IMR-90 (cell line): ENCODE data around the gene KDM5A. TPM values are rescaled to one million over a fixed set of nuclear protein-coding genes. Genes with fewer than 3 reads are reported as not detected.

ENCODE experiments used
- ATAC-seq: fragments of 200-7000 bp; cut with Tn5 transposase; 2 replicates; pipeline ENCODE4 v1.9.1; 2020; ENCODE audit warnings: low read depth, mild to moderate bottlenecking, moderate library complexity
- BruUV-seq: library from RNA; stranded (reverse); fragments of 400-500 nt; replicated peaks from 2 replicates; lab custom pipeline; 2021; lab: Mats Ljungman, UMichigan
- CTCF ChIA-PET: fragments of 300-600 bp; formaldehyde crosslinking; extraction: SDS; loops from one replicate; lab custom pipeline; 2021; ENCODE audit warnings: antibody characterized with exemption; lab: Yijun Ruan, JAX
- POLR2A ChIA-PET: fragments of 300-600 bp; sonication (Branson Sonifier 250); formaldehyde crosslinking; loops from one replicate; lab custom pipeline; 2022; ENCODE audit warnings: antibody characterized with exemption; ENCODE audit not compliant: unreplicated experiment; lab: Charles Lee
- DNase-seq: peaks from one replicate; pipeline ENCODE4 v3.0.0; 2013
- H2AFZ ChIP-seq: replicated peaks from 2 replicates; pipeline ENCODE3; 2013; ENCODE audit warnings: low read length, mild to moderate bottlenecking; ENCODE audit not compliant: poor library complexity
- H2AK5ac ChIP-seq: 2 replicates; pipeline ENCODE4 v1.6.1; 2013; ENCODE audit warnings: low read depth, low read length, inconsistent platforms
- H2AK9ac ChIP-seq: replicated peaks from 2 replicates; pipeline ENCODE3; 2013; ENCODE audit warnings: mild to moderate bottlenecking, low read depth, low read length, moderate library complexity; ENCODE audit not compliant: poor library complexity
- H2BK120ac ChIP-seq: 2 replicates; pipeline ENCODE4 v1.6.1; 2013; ENCODE audit warnings: low read depth, low read length, inconsistent platforms
- H2BK15ac ChIP-seq: 3 replicates; pipeline ENCODE4 v1.6.1; 2013; ENCODE audit warnings: low read depth, low read length, inconsistent platforms
- H2BK20ac ChIP-seq: 2 replicates; pipeline ENCODE4 v1.6.1; 2013; ENCODE audit warnings: low read depth, mild to moderate bottlenecking, inconsistent platforms, low read length, moderate library complexity
- H2BK5ac ChIP-seq: 2 replicates; pipeline ENCODE4 v1.6.1; 2013; ENCODE audit warnings: mild to moderate bottlenecking, low read depth, low read length, inconsistent platforms; ENCODE audit not compliant: poor library complexity, severe bottlenecking
- H3K14ac ChIP-seq: replicated peaks from 2 replicates; pipeline ENCODE4 v1.6.1; 2013; ENCODE audit warnings: low read depth, low read length, inconsistent platforms
- H3K18ac ChIP-seq: 2 replicates; pipeline ENCODE4 v1.6.1; 2013; ENCODE audit warnings: low read depth, low read length, control low read depth
- H3K23ac ChIP-seq: 2 replicates; pipeline ENCODE4 v1.6.1; 2013; ENCODE audit warnings: low read depth, low read length, inconsistent platforms
- H3K27ac ChIP-seq: 2 replicates; pipeline ENCODE4 v1.5.1; 2013; ENCODE audit warnings: mild to moderate bottlenecking, control low read depth, low read length; ENCODE audit not compliant: insufficient read depth
- H3K27me3 ChIP-seq: 2 replicates; pipeline ENCODE4 v1.6.1; 2013; ENCODE audit warnings: low read length; ENCODE audit not compliant: control insufficient read depth, insufficient read depth
- H3K36me3 ChIP-seq: 2 replicates; pipeline ENCODE4 v1.6.1; 2013; ENCODE audit warnings: low read length, mixed read lengths; ENCODE audit not compliant: control insufficient read depth, insufficient read depth
- H3K4ac ChIP-seq: 2 replicates; pipeline ENCODE4 v1.6.1; 2013; ENCODE audit warnings: low read depth, low read length, inconsistent platforms
- H3K4me1 ChIP-seq: 2 replicates; pipeline ENCODE4 v1.6.1; 2013; ENCODE audit warnings: low read length, mixed read lengths; ENCODE audit not compliant: control insufficient read depth, insufficient read depth
- H3K4me2 ChIP-seq: 2 replicates; pipeline ENCODE4 v1.6.1; 2013; ENCODE audit warnings: low read depth, mild to moderate bottlenecking, control low read depth, low read length, moderate library complexity
- H3K4me3 ChIP-seq: 2 replicates; pipeline ENCODE4 v1.5.1; 2013; ENCODE audit warnings: low read depth, mild to moderate bottlenecking, control low read depth, low read length, moderate library complexity; ENCODE audit not compliant: insufficient read depth
- H3K56ac ChIP-seq: 2 replicates; pipeline ENCODE4 v1.6.1; 2013; ENCODE audit warnings: low read length, inconsistent platforms; ENCODE audit not compliant: insufficient read depth; ENCODE audit errors: extremely low read depth
- H3K79me1 ChIP-seq, 2 experiments: 2 replicates each; pipeline ENCODE4 v1.6.1; 2013; ENCODE audit warnings: low read length in 2 of 2, inconsistent platforms in 1 of 2, low read depth in 1 of 2
- H3K9ac ChIP-seq: 2 replicates; pipeline ENCODE4 v1.6.1; 2013; ENCODE audit warnings: low read depth, low read length, control low read depth
- H3K9me1 ChIP-seq: 2 replicates; pipeline ENCODE4 v1.6.1; 2013; ENCODE audit warnings: low read length, inconsistent platforms; ENCODE audit not compliant: insufficient read depth
- H3K9me3 ChIP-seq: 2 replicates; pipeline ENCODE4 v1.6.1; 2013; ENCODE audit warnings: low read length; ENCODE audit not compliant: control insufficient read depth, insufficient read depth
- H4K20me1 ChIP-seq: 2 replicates; pipeline ENCODE4 v1.6.1; 2013; ENCODE audit warnings: low read length, inconsistent platforms; ENCODE audit not compliant: insufficient read depth
- H4K5ac ChIP-seq: 2 replicates; pipeline ENCODE4 v1.6.1; 2013; ENCODE audit warnings: mild to moderate bottlenecking, low read depth, low read length, control low read depth
- H4K8ac ChIP-seq, 2 experiments: 2 replicates each; pipeline ENCODE4 v1.6.1; 2013; ENCODE audit warnings: low read depth in 2 of 2, low read length in 2 of 2, control low read depth in 1 of 2, inconsistent platforms in 1 of 2
- H4K91ac ChIP-seq: 2 replicates; pipeline ENCODE4 v1.6.1; 2013; ENCODE audit warnings: low read depth, low read length, inconsistent platforms; ENCODE audit not compliant: insufficient read depth
- BHLHE40 ChIP-seq: fragments of 150-350 bp; IDR thresholded peaks from 2 replicates; pipeline ENCODE4 v1.6.1; 2016; ENCODE audit warnings: mild to moderate bottlenecking, low read depth, low read length
- CEBPB ChIP-seq: IDR thresholded peaks from 2 replicates; pipeline ENCODE4 v1.6.1; 2012; ENCODE audit warnings: low read depth, low read length, improper control_type of control experiment
- CHD1 ChIP-seq: IDR thresholded peaks from 2 replicates; pipeline ENCODE4 v1.6.1; 2012; ENCODE audit warnings: low read depth, low read length, improper control_type of control experiment
- ELK1 ChIP-seq: fragments of 150-350 bp; IDR thresholded peaks from 2 replicates; pipeline ENCODE4 v1.6.1; 2016; ENCODE audit warnings: low read depth, mild to moderate bottlenecking, low read length, moderate library complexity, borderline replicate concordance
- FOS ChIP-seq: fragments of 150-350 bp; IDR thresholded peaks from 2 replicates; pipeline ENCODE4 v1.6.1; 2016; ENCODE audit warnings: low read depth, low read length
- MAFK ChIP-seq: IDR thresholded peaks from 2 replicates; pipeline ENCODE4 v1.6.1; 2012; ENCODE audit warnings: low read depth, low read length, improper control_type of control experiment
- MAZ ChIP-seq: IDR thresholded peaks from 2 replicates; pipeline ENCODE4 v1.6.1; 2012; ENCODE audit warnings: low read depth, mild to moderate bottlenecking, low read length, improper control_type of control experiment, moderate library complexity, borderline replicate concordance
- MXI1 ChIP-seq: IDR thresholded peaks from 2 replicates; pipeline ENCODE4 v1.6.1; 2012; ENCODE audit warnings: low read depth, mild to moderate bottlenecking, low read length, moderate library complexity, borderline replicate concordance
- NFE2L2 ChIP-seq: fragments of 150-350 bp; IDR thresholded peaks from 2 replicates; pipeline ENCODE4 v1.6.1; 2016; ENCODE audit warnings: low read depth, mild to moderate bottlenecking, low read length
- POLR2A ChIP-seq: IDR thresholded peaks from 2 replicates; pipeline ENCODE4 v1.6.1; 2012; ENCODE audit warnings: mild to moderate bottlenecking, low read depth, low read length
- RAD21 ChIP-seq: IDR thresholded peaks from 2 replicates; pipeline ENCODE4 v1.6.1; 2012; ENCODE audit warnings: low read length, improper control_type of control experiment
- RCOR1 ChIP-seq: IDR thresholded peaks from 2 replicates; pipeline ENCODE4 v1.6.1; 2012; ENCODE audit warnings: mild to moderate bottlenecking, low read length, improper control_type of control experiment; ENCODE audit not compliant: insufficient replicate concordance
- RFX5 ChIP-seq: IDR thresholded peaks from 2 replicates; pipeline ENCODE4 v1.8.0; 2012; ENCODE audit warnings: low read depth, mild to moderate bottlenecking, low read length, moderate library complexity
- SMC3 ChIP-seq: fragments of 150-350 bp; IDR thresholded peaks from 2 replicates; pipeline ENCODE4 v1.6.1; 2016; ENCODE audit warnings: low read depth, mild to moderate bottlenecking, antibody characterized with exemption, low read length, moderate library complexity
- WGBS, 2 experiments: methylation state at CpG; one replicate each; pipeline versions ENCODE4 v1.1.5 to v1.1.7; 2013; ENCODE audit warnings: missing lambda C conversion rate in 2 of 2; ENCODE audit not compliant: insufficient read length in 1 of 2; ENCODE audit errors: extremely low coverage in 2 of 2; 5-methylcytosine and 5-hydroxymethylcytosine counted together
- dilution Hi-C: fragments of 300-500 bp; cut with HindIII; formaldehyde crosslinking; loops from one replicate; pipeline ENCODE4 v1.14.3; 2018; ENCODE audit warnings: low sequenced_read_pairs; ENCODE audit not compliant: unreplicated experiment
- in situ Hi-C: fragments of 300-500 bp; cut with MboI; formaldehyde crosslinking; loops from 3 replicates; pipeline ENCODE4 v1.14.3; 2019; ENCODE audit warnings: low sequenced_read_pairs, inconsistent platforms, mixed read lengths
- intact Hi-C: fragments of 100-400 bp; cut with micrococcal nuclease; formaldehyde crosslinking; loops from 2 replicates; pipeline ENCODE4 v1.10.0; 2022
- polyA plus RNA-seq, 3 experiments: library from polyadenylated mRNA; depleted of rRNA; stranded (reverse); fragments of >200 nt; gene quantifications; 2 replicates each; pipeline ENCODE4 v1.2.3, GENCODE V29; 2012; ENCODE audit warnings: low replicate concordance in 1 of 3
- total RNA-seq: library from RNA; depleted of rRNA; stranded (reverse); fragments of >200 nt; gene quantifications from 2 replicates; pipeline ENCODE4 v1.2.3, GENCODE V29; 2012
- TF ChIP-seq, protein P1 (sequence below): fragments of 150-350 bp; IDR thresholded peaks from 2 replicates; pipeline ENCODE4 v1.6.1; 2017; ENCODE audit warnings: mild to moderate bottlenecking, antibody characterized with exemption, low read length, low read depth
- TF ChIP-seq, protein P2 (sequence below): conservative IDR thresholded peaks from 2 replicates; pipeline ENCODE4 v1.5.1; 2012; ENCODE audit warnings: mild to moderate bottlenecking, low read depth, low read length, improper control_type of control experiment

KDM5A gene
- total and polyA plus RNA-seq, 2 of the 4 experiments (the other 2 are of a cell fraction), result 7.9 to 95.9 TPM

DNA sequence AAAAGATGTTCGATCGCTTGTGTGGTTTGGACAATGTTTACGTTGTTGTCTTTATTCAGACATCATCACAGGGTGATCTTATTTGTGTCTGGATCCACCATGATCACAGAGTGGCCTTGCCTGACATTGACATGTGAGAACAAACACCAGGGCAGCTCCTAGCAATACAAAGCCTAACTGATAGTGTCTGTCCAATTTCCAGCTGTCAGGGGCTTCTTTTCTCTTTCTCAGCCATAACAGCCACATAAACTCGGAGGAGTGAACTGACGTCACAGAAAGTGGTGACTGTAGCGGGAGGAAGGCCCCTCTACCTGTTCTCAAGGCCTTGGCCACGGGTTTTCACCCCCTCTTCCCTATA is 120.7 kb downstream of the KDM5A start:
- POLR2A ChIA-PET, result no interaction called here
- in situ Hi-C loops, result no loop called here
- no CpG with 5 or more reads among the region's 7 CpGs for WGBS, 2 experiments

More for the DNA sequence above, 120.7 kb downstream of the KDM5A start:
- Histone ChIP-seq H3K4me3 (no peak overlapping the region), H3K9me1 (peaks cover 11% of the 10 kb centered on the region), H2AK5ac (no peak overlapping the region), H3K18ac (no peak overlapping the region), H2BK15ac (no peak overlapping the region), H2BK20ac (no peak overlapping the region), H3K4ac (no peak overlapping the region), H3K79me1 (no peaks in the 10 kb centered on the region), H2BK5ac (no peak overlapping the region), H3K4me2 (peak overlapping the region; percentile 20; the same call in 1 of the 2 replicates), H4K5ac (no peak overlapping the region), H3K4me1 (peaks cover 8% of the 10 kb centered on the region), H4K91ac (no peak overlapping the region), H4K20me1 (no peaks in the 10 kb centered on the region), H3K36me3 (no peaks in the 10 kb centered on the region), H3K14ac (no peak overlapping the region), H3K23ac (no peak overlapping the region), H4K8ac (no peak overlapping the region), H3K9ac (no peak overlapping the region), H2BK120ac (no peak overlapping the region), H3K56ac (no peak overlapping the region), H3K27me3 (peaks cover 21% of the 10 kb centered on the region), H2AFZ (no peak overlapping the region), H2AK9ac (no peak overlapping the region), H3K27ac (no peak overlapping the region), H3K9me3 (no peaks in the 10 kb centered on the region)
- TF ChIP-seq MXI1, result no peak
- no peak for TF ChIP-seq MAFK
- no peak for TF ChIP-seq RFX5
- no peak for TF ChIP-seq SMC3
- no peak for TF ChIP-seq ELK1
- TF ChIP-seq, protein P1, sequence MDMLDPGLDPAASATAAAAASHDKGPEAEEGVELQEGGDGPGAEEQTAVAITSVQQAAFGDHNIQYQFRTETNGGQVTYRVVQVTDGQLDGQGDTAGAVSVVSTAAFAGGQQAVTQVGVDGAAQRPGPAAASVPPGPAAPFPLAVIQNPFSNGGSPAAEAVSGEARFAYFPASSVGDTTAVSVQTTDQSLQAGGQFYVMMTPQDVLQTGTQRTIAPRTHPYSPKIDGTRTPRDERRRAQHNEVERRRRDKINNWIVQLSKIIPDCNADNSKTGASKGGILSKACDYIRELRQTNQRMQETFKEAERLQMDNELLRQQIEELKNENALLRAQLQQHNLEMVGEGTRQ, result no peak
- TF ChIP-seq CEBPB, result no peak
- TF ChIP-seq POLR2A, result no peak
- TF ChIP-seq RAD21, result no peak
- TF ChIP-seq MAZ, result no peak
- TF ChIP-seq CHD1, result no peak
- TF ChIP-seq, protein P2, sequence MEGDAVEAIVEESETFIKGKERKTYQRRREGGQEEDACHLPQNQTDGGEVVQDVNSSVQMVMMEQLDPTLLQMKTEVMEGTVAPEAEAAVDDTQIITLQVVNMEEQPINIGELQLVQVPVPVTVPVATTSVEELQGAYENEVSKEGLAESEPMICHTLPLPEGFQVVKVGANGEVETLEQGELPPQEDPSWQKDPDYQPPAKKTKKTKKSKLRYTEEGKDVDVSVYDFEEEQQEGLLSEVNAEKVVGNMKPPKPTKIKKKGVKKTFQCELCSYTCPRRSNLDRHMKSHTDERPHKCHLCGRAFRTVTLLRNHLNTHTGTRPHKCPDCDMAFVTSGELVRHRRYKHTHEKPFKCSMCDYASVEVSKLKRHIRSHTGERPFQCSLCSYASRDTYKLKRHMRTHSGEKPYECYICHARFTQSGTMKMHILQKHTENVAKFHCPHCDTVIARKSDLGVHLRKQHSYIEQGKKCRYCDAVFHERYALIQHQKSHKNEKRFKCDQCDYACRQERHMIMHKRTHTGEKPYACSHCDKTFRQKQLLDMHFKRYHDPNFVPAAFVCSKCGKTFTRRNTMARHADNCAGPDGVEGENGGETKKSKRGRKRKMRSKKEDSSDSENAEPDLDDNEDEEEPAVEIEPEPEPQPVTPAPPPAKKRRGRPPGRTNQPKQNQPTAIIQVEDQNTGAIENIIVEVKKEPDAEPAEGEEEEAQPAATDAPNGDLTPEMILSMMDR, result no peak
- TF ChIP-seq NFE2L2, result no peak
- TF ChIP-seq RCOR1, result no peak
- no peak for TF ChIP-seq BHLHE40
- no peak for TF ChIP-seq FOS
- CTCF ChIA-PET, result no interaction called here
- dilution Hi-C loops, result no loop called here
- DNase-seq (no peak), ATAC-seq (no peak; the same call in 1 of the 2 replicates)
- BruUV-seq, result no TSS peak
- intact Hi-C loops, result no loop called here
